Peyer's patch (tissue), 4 donors: ENCODE results near the gene GRWD1. TPM values are rescaled to one million over a fixed set of nuclear protein-coding genes. Genes with fewer than 3 reads are reported as not detected.
A peak's percentile ranks its signal among the peaks of the same experiment; 100 is the strongest.

Experiments used
- DNase-seq, 3 donors: peaks; one replicate each; pipeline ENCODE4 v3.0.0-alpha.2; 2017 to 2019
- H3K27ac ChIP-seq, 4 donors: fragments of 200-600 bp; sonication (generic); one replicate each; pipeline ENCODE4 v1.5.1; 2016 to 2019
- H3K27me3 ChIP-seq, 2 donors: fragments of 200-600 bp; sonication (generic); one replicate each; pipeline ENCODE4 v1.5.1; 2019
- H3K36me3 ChIP-seq, 3 donors: fragments of 200-600 bp; sonication (generic); one replicate each; pipeline ENCODE4 v1.5.1; 2016 to 2019
- H3K4me1 ChIP-seq, 4 donors: fragments of 200-600 bp; sonication (generic); one replicate each; pipeline ENCODE4 v1.5.1; 2016 to 2019
- H3K4me3 ChIP-seq, 4 donors: fragments of 200-600 bp; sonication (generic); 1 replicate in 3 of 4; 2 replicates in 1 of 4; pipeline ENCODE4 v1.5.1; 2016 to 2019; ENCODE audit warnings: mild to moderate bottlenecking in 1 of 4
- H3K9me3 ChIP-seq, 4 donors: fragments of 200-600 bp; sonication (generic); one replicate each; pipeline ENCODE4 v1.5.1; 2016 to 2019; ENCODE audit warnings: mild to moderate bottlenecking in 1 of 4
- POLR2A ChIP-seq, 2 donors: fragments of 450-650 bp; IDR thresholded peaks; one replicate each; pipeline ENCODE4 v1.5.1; 2017; ENCODE audit warnings: antibody characterized with exemption in 2 of 2, mild to moderate bottlenecking in 2 of 2, moderate library complexity in 2 of 2
- total RNA-seq, 4 donors: library from RNA; depleted of rRNA; stranded (reverse); fragments of >200 nt; gene quantifications; one replicate each; pipeline ENCODE4 v1.1.0, GENCODE V29; 2016
- TF ChIP-seq, protein P1 (sequence below), 6 experiments: fragments of 450-650 bp in 4 of 6; fragments of 200-600 bp in 2 of 6; sonication (generic) in 1 of 6; IDR thresholded peaks; one replicate each; pipeline ENCODE4 v1.5.1; 2017 to 2019; ENCODE audit warnings: antibody characterized with exemption in 6 of 6, mild to moderate bottlenecking in 3 of 6, moderate library complexity in 1 of 6

The GRWD1 gene
- total RNA-seq, 4 donors from 2014 or later = 10.0 to 17.6 (median 15.6) TPM

DNA sequence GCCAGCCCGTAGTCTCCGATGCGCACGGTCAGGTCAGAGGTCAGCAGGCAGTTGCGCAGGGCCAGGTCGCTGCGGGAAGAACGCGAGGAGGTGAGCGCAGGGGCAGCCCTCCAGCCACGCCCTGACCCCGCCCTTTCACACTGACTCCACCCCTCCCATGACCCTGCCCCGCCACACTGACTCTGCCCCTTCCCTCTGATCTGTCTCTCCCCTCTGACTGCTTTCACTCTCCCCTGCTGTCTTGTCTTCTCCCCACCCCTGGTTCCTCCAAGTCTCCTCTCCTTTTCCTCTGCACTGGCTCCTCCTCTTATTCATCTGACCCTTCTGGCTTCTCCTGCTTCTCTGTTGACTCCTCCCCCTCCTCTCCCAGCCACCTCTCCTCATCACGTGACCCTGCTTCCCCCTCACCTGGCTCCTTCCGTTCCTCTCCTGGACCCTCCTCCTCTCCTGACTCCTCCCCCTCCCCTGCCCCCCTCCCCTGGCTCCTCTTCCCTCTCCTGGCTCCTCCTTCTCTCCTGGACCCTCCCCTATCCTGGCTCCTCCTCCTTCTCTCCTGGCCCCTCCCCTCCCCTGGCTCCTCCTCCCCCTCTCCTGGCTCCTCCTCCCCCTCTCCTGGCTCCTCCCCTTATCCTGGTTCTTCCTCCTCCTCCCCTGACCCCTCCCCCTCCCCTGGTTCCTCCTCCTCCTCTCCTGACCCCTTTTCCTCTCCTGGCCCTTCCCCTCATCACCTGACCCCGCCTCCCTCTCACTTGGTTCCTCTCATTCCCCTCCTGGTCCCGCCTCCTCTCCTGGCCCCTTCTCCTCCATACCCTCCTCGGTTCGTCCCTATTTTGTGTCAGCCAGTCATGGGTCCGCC is 55.9 kb downstream of the GRWD1 start:
- Histone ChIP-seq H3K27ac (peak overlapping the region in 3 of 4 donors; percentile 4 to 77 (median 76)), H3K4me1 (peaks cover 0 to 14% (median 5%) of the 10 kb centered on the region in 4 donors), H3K9me3 (no peaks in the 10 kb centered on the region), H3K36me3 (no peaks in the 10 kb centered on the region), H3K27me3 (no peaks in the 10 kb centered on the region), H3K4me3 (peak overlapping the region in 3 of 4 donors; percentile 22 to 53 (median 45))
- TF ChIP-seq, protein P1, sequence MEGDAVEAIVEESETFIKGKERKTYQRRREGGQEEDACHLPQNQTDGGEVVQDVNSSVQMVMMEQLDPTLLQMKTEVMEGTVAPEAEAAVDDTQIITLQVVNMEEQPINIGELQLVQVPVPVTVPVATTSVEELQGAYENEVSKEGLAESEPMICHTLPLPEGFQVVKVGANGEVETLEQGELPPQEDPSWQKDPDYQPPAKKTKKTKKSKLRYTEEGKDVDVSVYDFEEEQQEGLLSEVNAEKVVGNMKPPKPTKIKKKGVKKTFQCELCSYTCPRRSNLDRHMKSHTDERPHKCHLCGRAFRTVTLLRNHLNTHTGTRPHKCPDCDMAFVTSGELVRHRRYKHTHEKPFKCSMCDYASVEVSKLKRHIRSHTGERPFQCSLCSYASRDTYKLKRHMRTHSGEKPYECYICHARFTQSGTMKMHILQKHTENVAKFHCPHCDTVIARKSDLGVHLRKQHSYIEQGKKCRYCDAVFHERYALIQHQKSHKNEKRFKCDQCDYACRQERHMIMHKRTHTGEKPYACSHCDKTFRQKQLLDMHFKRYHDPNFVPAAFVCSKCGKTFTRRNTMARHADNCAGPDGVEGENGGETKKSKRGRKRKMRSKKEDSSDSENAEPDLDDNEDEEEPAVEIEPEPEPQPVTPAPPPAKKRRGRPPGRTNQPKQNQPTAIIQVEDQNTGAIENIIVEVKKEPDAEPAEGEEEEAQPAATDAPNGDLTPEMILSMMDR (IDR thresholded peaks at IDR 0.05) = no peak
- TF ChIP-seq POLR2A (IDR thresholded peaks at IDR 0.05) = peak in 1 of 2 donors; percentile 43
- DNase-seq = peak; percentile 79 to 96 (median 95)

DNA sequence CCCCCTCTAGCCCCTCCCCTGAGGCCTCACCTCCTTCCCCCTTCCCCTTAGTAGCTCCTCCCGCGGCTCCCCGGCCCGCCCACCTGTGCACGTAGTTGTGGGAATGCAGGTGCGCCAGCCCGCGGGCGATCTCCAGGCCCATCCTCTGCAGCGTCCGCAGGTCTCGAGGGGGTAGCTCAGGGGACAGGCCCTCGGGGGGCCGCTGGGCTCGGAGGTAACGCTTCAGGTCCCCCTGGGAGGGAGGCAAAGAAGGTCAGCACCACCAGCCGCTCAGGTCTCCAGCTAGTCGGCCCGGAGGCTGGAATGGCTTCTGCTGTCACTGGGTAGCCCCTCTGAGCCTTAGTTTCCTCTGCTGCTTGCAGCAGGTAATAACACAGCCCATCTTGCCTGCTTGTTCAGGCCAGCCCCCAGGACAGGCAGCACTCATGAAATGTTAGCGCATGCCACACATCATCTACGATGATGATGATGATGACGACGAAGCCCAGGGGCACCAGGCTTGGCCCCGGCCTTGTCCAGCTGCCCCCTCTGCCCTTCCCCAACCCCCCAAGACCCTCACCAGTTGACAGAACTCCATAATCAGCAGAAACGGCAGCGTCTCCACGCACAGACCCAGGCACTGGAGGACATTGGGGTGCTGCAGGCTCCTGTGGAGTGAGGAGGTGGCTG is 56.7 kb downstream of the GRWD1 start:
- H3K27ac ChIP-seq = peak overlapping the region in 3 of 4 donors; percentile 7 to 46 (median 17)
- H3K9me3 ChIP-seq = no peaks in the 10 kb centered on the region
- H3K4me3 ChIP-seq = peak overlapping the region in 3 of 4 donors; percentile 22 to 45 (median 24)
- no peaks in the 10 kb centered on the region for H3K36me3 ChIP-seq
- no peak for DNase-seq
- H3K27me3 ChIP-seq = no peaks in the 10 kb centered on the region
- peak in 1 of 2 donors; percentile 27 for TF ChIP-seq POLR2A (IDR thresholded peaks at IDR 0.05)
- TF ChIP-seq, protein P1 (IDR thresholded peaks at IDR 0.05) = no peak
- H3K4me1 ChIP-seq = peaks cover 0 to 10% (median 2%) of the 10 kb centered on the region in 4 donors

DNA sequence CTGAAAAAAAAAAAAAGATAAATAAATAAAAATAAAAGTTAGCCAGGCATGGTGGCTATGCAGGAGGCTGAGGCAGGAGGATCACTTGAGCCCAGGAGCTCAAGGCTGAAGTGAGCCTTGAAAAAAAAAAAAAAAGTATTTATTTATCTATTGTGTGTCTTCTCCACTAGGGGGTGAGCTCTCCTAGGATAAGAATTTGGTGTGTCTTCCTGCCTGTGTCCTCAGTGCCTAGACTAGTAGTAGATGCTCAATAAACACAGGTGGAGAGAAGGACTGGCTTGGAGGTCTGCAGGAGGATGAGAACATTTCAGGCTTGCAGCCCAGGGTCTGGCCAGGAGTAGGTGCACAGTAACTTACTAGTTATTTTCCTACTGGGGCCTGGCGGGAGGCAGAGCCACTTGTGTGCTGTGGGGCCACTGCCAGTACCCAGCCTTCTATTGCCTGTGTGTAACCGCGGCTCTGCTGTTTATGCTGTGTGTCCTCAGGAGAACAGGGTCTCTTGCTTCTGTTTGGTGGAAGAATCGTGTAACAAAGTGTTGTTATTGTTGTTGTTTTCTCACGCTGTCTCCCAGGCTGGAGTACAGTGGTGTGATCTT is 60.5 kb downstream of the GRWD1 start:
- Histone ChIP-seq H3K4me3 (no peak overlapping the region), H3K9me3 (no peaks in the 10 kb centered on the region), H3K4me1 (peaks cover 0 to 7% (median 2%) of the 10 kb centered on the region in 4 donors), H3K36me3 (no peaks in the 10 kb centered on the region), H3K27me3 (peaks cover 0 to under 1% of the 10 kb centered on the region in 2 donors), H3K27ac (no peak overlapping the region)
- no peak for DNase-seq
- TF ChIP-seq POLR2A (IDR thresholded peaks at IDR 0.05) = no peak
- TF ChIP-seq, protein P1 (IDR thresholded peaks at IDR 0.05) = peak in 5 of 6 experiments; percentile 48 to 81 (median 77)

Other genes with a start within 250 kb of the GRWD1 start
- gene CARD8, start 190.1 kb upstream of the GRWD1 start, total RNA-seq = 100 to 1,000 TPM in 1 of 4 donors, 10 to 100 TPM in 3; 31.5 to 115 (median 39.2) TPM
- not detected for gene ZNF114, start 175.9 kb upstream of the GRWD1 start, total RNA-seq
- gene EMP3, start 120.4 kb upstream of the GRWD1 start, total RNA-seq = 10 to 100 TPM in 2 of 4 donors, 1 to 10 TPM in 2; 4.7 to 21.5 (median 10.5) TPM
- 10 to 100 TPM in 3 of 4 donors, 1 to 10 TPM in 1; 8.6 to 30.5 (median 20.0) TPM for gene TMEM143, start 82.0 kb upstream of the GRWD1 start, total RNA-seq
- not detected for gene SYNGR4, start 81.6 kb upstream of the GRWD1 start, total RNA-seq
- gene KDELR1, start 54.4 kb upstream of the GRWD1 start, total RNA-seq = 100 to 1,000 TPM in 3 of 4 donors, 10 to 100 TPM in 1; 54.5 to 136 (median 112) TPM
- gene GRIN2D, start 52.3 kb upstream of the GRWD1 start, total RNA-seq = under 1 TPM in 2 of 4 donors, not detected in 2; 0.27 to 0.47 TPM
- gene KCNJ14, start 9.6 kb downstream of the GRWD1 start, total RNA-seq = 1 to 10 TPM in 3 of 4 donors, under 1 TPM in 1; 0.88 to 2.0 (median 1.8) TPM
- 100 to 1,000 TPM in 1 of 4 donors, 10 to 100 TPM in 3; 64.5 to 160 (median 76.9) TPM for gene CYTH2, start 23.4 kb downstream of the GRWD1 start, total RNA-seq
- 10 to 100 TPM in 2 of 4 donors, 1 to 10 TPM in 2; 8.2 to 17.6 (median 12.8) TPM for gene LMTK3, start 65.9 kb downstream of the GRWD1 start, total RNA-seq
- gene SULT2B1, start 106.2 kb downstream of the GRWD1 start, total RNA-seq = 10 to 100 TPM in 1 of 4 donors, 1 to 10 TPM in 3; 2.5 to 14.6 (median 5.9) TPM
- gene SPACA4, start 160.8 kb downstream of the GRWD1 start, total RNA-seq = not detected
- 100 to 1,000 TPM in 3 of 4 donors, 10 to 100 TPM in 1; 58.6 to 203 (median 130) TPM for gene FAM83E, start 169.1 kb downstream of the GRWD1 start, total RNA-seq
- 1,000 to 10,000 TPM; 1,077 to 1,595 (median 1,505) TPM for gene RPL18, start 173.2 kb downstream of the GRWD1 start, total RNA-seq
- gene SPHK2, start 173.5 kb downstream of the GRWD1 start, total RNA-seq = 100 to 1,000 TPM in 2 of 4 donors, 10 to 100 TPM in 2; 34.7 to 121 (median 96.7) TPM
- gene DBP, start 191.4 kb downstream of the GRWD1 start, total RNA-seq = 10 to 100 TPM in 3 of 4 donors, 1 to 10 TPM in 1; 9.9 to 51.5 (median 35.8) TPM
- gene CA11, start 200.2 kb downstream of the GRWD1 start, total RNA-seq = 1 to 10 TPM in 3 of 4 donors, under 1 TPM in 1; 0.70 to 8.3 (median 2.1) TPM
- gene NTN5, start 227.0 kb downstream of the GRWD1 start, total RNA-seq = 1 to 10 TPM in 1 of 4 donors, not detected in 3; 6.8 TPM
- gene FUT2, start 250.0 kb downstream of the GRWD1 start, total RNA-seq = 10 to 100 TPM; 11.6 to 91.6 (median 53.8) TPM